DMS53 treated with DMSO at 0.1 percent for 48 hours (cell line): ENCODE results near the gene PLEKHH2.
"Not testable (repeated sequence)": the region's sequence is repeated elsewhere in the genome, so short reads cannot be mapped to it uniquely, and the experiment has no call there.

Experiments used
- DNase-seq: peaks from one replicate; lab custom pipeline; 2025; ENCODE audit not compliant: unreplicated experiment; lab: John Stamatoyannopoulos, UW

PLEKHH2 gene

DNA sequence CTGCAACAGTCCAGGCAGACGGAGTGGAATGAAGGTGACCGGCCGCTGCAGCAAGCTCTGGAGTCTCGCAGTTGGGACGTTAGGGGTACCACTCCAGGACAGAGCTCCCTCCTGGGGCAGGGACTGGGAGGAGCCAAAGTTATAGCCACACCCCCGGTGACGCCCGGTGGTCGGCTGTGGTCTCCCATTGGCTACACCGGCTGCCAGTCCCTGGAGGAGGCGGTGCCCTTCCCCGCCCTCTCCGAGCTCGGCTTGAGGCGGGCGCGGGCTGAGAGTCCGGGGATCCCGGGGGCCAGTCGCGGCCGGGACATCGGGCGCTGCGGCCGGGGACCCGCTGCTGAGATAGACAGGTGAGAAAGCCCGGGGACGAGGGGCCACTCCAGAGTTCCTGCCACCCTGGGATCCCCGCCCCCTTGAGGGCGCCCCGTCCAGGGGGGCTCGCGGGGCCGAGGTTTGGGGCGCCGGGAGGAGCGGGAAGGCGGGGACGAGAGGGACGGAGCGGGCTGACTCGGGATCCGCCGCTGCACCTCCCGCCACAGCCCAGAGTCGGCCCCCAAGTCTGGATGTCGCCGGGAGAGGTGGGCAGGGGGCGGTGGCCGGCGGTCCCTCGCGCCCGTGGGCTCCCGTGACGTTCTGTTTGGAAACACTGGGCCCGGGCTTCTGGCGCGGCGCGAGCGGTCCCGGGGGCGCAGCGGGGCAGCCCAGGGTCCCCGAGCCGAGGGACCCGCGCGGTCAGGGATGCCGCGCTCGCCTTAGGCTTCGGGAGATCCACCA is at the start of gene PLEKHH2:
TSS of gene PLEKHH2 (plus strand) at position 231 of the 774 bp plus-strand sequence. CDS start 7,414 bp downstream, outside the sequence.
- DNase-seq, result peak; percentile 89

DNA sequence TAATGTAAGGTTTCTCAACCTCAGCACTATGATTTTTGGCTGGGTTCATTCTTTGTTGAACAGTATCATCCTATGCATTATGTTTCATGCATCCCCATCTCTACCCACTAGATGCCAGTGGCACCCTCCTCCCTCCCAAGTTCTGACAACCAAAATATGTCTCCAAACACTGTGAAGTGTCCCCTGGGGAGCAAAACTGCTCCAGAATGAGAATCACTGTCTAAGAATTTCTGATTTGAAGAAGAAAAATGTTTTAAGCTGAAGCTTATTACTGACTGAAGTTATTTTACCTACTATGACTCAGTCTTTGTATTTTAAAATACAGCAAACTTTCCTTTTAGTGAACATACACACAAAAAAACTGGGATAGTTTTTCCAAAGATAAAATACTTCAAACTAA is 44.6 kb upstream of the PLEKHH2 start:
- no peak for DNase-seq

DNA sequence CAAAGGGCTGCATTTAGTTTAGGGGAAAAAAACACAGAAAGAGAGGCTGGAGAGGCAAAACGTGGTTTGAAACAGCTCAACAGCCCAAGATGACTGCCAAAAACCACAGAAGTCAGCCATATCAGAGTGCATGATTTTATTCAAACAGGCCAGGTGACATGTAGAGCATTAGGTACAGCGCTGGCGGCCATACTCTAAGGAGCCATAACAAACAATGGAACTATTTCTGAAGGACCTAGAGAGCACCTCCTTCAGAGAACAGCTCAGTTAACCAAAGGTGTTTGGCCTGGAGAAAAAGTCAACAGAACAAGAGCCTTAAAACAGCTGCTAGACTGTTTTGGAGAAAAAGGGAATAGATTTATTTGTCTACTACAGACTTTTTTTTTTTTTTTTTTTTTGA is 43.8 kb upstream of the PLEKHH2 start:
- no peak for DNase-seq

DNA sequence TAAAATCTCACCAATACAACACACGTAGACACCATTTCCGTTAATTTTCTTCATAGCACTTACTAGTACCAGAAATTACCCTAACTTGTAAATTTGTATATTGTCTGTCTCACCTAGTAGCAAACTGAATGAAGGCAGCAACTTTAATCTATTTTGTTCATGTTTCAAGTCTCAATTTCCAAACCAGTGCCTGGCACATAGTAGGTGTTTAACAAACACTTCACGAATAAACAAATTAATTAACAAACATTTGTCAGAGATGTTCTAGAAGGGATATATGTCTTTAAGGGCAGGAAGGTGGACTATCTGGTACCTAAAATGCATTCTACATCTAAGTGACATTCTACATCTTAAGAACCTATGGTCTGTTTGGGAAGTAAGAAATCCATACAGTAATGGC is 42.2 kb upstream of the PLEKHH2 start:
- no peak for DNase-seq

DNA sequence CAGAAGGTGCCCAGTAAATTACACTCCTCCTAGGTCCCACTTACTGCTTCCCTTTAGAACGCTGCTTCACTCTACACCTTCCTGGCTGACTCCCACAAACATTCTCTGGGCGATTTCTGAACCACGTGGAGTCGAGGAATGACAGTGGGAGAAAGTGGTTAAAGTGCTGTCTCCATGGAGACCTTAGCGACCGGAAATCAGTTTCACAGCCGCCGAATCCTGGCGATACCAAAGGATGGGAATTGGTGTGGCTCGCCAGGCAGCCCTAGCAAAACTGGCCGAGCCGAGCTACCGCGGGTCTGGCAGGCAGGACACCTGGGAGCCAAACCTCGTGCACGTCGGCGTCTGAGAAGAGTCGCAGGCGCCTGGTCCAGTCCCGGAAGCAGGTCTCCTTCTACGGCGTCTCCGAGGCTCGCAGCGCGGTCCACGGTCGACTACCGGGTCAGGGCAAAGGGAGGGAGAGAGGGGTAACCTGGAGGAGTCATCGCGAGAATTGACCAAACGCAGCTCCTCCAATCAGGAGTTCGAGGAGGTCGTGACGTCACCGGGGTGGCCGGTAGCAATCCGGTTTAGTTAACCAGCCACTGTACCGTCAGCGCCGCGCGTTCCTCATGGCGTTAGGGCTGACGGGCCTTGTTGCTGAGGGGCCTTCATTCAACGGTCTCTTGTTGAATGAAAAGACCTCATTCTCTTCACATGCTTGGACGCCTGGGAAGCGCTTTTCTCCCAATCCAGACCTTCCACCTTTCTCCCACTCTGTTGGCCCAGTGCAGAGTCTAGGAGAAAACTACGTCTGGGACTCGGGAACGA is 41.3 kb upstream of the PLEKHH2 start, which contains the start of gene THADA:
TSS of gene THADA (minus strand) at position 436 of the 810 bp plus-strand sequence. CDS start 3,646 bp downstream, outside the sequence.
- peak; percentile 99 for DNase-seq

DNA sequence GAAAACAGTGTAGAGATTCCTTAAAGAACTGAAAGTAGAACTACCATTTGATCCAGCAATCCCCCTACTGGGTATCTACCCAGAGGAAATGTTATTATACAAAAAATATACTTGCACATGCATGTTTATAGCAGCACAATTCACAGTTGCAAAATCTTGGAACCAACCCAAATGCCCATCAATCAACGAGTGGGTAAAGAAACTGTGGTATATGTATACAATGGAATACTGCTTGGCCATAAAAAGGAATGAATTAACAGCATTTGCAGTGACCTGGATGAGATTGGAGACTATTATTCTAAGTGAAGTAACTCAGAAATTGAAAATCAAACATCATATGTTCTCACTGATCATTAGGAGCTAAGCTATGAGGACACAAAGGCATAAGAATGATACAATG is 36.5 kb upstream of the PLEKHH2 start:
- not testable (repeated sequence) for DNase-seq

DNA sequence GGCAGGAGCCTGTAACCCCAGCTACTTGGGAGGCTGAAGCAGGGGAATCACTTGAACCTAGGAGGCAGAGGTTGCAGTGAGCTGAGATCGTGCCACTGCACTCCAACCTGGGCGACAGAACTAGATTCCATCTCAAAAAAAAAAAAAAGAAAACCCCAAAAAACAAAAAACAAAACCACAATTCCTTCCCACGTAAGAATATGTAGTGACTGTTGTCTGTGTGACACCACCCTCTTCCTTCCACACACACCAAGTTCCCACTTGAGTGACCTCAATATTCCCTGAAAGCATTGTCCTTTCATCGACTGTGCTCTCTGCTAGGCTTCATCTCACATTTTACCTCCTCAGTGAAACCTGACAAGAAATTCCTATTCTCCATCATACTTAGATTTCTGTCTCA is 32.4 kb upstream of the PLEKHH2 start:
- DNase-seq, result no peak

DNA sequence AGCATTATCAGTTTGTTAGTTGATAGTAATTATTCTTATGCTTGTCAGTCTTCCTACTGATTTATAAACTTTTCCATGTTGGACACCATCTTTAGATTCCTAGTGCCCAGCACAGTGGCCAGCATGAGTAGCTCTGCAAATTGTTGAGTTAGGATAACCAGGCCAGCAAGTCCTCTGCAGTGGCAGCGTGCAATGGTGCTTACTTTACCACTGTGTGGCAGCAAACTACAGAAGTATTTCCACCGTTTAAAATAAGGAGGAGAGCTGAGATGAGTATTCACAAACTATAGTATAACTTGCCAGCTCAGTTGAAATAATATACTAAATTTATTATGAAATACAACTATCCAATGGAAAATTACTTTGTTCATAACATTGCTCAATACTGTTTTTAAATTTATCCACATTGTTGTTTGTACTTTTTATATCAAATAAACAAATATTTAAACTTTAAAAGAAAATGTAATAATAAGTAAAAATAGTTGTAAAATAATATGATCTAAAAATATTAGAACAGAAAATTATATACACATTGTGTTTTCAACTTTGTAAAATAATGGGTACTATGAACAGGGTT is 31.9 kb upstream of the PLEKHH2 start:
- DNase-seq, result peak; percentile 85

DNA sequence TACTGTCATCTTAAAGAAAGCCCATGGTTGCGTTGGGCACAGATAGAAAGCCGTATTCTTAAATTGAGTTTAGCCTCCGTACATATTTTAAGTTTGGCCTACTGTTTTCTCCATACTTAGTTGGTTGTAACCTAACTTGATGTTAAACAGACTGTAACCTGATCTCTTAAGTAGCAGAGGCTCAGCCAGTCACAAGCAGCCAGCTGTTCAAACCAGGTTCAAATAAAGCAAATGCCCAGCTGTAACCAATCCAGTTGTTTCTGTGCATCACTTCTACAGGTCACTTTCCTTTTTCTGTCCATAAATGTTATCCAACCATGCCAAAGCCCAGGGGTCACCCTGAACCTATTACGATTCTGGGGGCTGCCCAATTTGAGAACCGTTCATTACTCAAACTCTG is 31.2 kb upstream of the PLEKHH2 start:
- peak; percentile 12 for DNase-seq

DNA sequence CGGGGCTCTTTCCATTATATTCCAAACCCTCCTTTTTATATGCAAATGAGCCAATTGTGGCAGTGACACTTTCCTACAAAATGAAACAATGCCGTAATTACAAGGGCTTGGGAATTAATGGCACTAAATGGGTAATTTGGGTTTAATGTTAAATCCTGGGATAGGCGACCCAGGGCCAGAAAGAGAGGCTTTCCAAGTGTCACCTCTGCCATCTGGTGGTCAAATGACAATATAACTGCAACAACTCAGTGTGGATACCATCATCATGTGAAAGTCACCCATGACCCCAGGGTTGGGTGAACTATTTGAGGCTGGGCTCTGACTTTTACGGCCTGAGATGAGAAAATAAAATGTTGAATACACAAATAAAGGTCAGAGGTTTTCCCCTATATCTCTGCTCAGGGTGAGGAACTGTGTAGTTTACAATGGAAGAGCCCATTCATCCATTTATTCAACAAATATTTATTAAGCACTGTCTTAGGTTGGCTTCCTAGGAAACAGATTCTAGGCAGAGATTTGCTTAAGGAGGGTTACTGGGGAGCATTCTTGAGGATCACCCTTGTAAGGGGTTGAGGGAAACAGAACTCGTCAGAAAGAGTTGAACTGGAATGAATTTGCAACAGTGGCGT is 27.7 kb upstream of the PLEKHH2 start:
- peak; percentile 55 for DNase-seq

DNA sequence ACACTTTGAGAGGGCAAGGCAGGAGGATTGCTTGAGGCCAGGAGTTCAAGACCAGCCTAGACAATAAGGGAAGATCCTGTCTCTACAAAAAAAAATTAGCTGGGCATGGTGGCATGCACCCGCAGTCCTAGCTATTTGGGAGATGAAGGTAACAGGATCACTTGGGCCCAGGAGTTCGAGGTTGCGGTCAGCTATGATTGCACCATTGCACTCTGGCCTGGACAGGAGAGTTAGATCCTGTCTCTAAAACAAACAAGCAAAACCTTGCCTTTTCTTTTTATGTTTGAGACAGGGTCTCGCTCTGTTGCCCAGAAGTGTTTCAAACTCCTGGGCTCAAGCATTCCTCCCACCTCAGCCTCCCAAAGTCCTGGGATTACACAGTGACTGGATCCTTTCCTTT is 26.7 kb upstream of the PLEKHH2 start:
- DNase-seq, result no peak

DNA sequence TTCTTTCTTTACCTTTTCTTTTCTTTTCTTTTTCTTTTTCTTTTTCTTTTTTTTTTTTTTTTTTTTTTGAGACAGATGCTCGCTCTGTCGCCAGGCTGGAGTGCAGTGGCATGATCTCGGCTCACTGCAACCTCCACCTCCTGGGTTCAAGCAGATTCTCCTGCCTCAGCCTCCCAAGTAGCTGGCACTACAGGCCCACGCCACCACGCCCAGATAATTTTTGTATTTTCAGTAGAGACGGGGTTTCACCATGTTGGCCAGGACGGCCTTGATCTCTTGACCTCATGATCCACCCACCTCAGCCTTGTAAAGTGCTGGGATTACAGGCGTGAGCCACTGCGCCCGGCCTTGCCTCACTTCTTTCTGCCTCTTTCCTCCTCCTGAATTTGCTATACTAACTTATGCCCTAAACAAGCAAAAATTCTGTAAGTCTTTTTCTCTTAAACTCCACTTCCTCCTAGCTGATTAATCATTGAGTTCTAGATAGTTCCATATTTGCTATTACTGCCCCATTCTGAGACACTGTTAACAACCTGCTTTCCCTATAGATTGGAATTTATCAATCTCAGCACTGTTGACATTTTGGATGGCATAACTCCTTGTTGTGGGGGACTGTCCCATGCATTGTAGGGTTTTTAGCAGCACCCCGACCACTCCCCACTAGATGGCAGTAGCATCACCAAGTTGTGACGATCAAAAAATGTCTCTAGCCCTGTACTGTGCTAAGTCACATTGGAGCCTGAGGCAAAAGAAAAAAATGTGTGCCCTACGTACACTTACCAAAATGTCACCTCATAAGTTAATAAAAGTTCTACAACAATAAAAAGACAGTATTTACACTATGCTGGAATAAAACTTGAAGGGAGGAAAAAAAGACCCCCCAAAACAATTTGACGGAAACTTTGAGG is 24.8 kb upstream of the PLEKHH2 start:
- peak; percentile 64 for DNase-seq

DNA sequence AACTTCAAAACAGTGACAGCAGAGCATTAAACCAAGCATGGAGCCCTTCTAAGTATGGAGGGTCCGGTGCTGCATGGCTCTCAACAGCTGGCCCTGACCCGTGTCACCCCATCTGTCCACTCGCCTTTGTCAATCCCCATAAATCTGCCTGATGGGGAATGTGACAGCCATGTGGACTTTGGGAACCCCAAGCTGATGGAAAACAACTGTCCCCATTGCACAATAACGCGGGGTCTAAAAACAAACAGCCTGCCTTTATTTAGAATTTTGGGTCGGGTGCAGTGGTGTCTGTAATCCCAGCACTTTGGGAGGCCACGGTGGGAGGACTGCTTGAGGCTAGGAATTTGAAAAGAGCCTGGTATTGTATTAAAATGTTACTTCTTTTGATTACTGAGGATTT is 24.1 kb upstream of the PLEKHH2 start:
- no peak for DNase-seq

DNA sequence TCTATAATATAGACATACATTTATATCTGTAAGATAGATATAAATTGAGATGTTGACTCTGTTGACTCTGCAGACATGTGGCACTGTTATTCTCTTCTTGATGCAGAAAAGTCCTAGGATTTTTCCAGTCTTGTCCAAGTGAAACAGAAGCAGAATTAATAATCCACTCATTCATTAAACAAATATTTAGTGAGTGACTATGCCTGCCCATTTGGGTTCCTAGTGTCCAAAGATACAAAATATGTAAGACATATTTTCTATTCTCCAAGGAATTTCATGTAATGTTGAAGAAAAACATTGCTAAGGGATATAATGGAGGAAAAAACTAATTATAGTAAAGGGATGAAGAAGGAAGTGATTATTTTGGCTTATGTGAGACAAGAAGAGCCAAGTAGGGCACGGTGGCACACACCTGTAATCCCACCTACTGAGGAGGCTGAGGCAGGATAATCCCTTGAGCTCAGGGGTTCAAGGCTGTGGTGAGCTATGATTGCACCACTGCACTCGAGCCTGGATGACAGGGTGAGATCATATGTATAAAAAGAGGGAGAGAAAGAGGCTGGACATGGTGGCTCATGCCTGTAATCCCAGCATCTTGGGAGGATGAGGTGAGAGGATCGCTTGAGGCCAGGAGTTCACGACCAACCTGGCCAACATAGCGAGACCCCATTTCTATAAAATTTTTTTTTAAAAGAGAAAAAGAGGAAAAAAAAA is 19.9 kb upstream of the PLEKHH2 start:
- no peak for DNase-seq

DNA sequence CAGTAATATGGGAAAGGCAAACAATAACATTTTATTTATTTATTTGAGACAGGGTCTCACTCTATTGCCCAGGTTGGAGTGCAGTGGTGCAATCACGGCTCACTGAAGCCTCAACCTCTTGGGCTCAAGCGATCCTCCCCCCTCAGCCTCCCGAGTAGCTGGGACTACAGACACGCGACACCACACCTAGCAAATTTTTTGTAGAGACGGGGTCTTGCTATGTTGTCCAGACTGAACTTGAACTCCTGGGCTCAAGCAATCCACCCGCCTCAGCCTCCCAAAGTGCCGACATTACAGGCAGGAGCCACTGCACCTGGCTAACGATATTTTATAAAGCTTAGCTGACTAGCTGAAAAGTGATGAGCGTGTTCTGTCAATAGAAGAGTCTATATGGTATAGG is 17.5 kb upstream of the PLEKHH2 start:
- DNase-seq, result no peak

DNA sequence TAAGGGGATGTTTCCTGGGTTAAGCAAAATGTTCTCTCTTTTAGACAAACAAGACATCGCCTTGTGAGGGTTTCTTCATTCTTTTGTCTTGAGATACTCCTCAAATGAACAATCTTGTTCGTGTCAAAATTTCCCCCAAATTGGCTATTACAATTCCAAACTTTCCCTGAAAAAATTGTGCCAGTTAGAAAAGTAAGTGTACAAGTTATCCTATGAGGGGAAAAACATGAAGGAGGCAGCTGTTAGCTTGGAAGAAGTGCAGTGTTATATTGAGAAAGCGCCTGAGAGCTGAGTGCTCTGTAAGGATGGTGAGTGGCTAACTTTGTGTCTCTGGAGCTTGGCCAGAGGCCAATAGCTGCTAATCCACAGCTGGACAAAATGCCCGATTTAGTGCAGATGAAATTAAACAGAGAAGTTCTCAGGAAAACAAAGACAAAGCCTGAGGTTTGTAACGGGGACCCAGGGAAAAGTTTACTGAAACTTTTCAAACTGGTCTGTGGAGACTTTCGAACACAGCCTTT is 14.1 kb upstream of the PLEKHH2 start:
- DNase-seq, result no peak

DNA sequence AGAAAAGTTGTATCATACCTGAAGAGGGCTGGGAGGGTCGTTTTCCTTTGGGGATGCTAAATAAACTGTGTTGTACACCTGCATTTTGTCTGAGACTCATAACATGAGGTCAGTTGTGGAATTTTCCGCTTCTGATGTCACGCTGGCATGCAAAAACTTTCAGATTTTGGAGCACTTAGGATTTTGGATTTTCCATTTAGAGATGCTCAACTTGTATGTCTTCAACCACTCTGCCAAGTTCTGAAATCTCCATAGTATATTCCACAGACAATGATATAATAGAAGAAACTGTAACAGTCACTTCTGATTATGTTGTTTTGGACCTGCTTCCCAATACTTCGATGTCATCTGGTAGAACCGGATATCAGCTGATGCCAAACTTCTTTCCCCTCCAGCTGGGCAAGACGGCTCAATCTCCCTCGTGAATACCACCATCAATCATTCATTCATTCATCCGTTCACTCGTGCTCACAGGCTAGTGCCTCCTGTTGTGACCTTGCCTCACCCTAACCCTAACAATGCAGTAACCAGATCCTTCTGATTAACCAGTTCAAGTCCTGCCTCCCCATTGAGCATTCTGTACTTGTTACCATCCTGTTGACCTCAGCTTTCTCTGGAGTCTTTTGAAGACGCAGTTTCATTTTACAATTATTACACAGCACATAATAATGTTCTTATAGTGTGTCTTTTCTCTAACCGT is 5.3 kb upstream of the PLEKHH2 start:
- DNase-seq, result no peak

DNA sequence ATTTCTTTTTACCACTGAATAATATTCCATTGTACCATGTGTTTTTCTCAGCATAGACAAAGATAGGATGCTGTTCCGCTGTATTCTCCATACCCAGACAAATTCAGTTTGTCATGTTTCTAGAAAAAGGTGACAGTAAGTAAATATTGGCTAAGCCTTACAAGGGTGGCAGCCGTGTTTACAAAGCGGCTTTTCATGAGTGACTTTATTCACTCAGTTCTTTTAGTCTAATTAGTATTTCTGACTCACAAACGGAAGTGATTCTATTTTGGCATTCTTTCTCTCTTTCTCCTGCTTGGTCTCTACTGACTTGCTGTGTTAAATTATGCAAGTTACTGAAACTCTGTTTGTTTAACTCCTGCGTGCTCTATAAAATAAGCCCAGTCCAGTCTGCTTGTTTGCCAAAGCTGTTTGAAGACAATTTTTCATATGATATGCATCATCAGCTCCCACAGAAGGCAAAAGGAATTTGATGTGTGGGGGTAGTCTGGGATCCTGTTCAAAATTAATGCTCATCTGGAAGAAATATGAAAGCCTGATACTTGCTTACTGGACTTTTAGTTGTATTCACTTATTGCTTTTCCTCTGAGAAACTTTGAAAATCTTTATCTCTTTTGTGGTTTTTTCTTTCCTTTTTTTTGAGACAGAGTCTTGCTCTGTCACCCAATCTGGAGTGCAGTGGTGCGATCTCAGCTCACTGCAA is 2.3 kb upstream of the PLEKHH2 start:
- peak; percentile 99 for DNase-seq
